ENCODE measurements around the gene IL11RA.
"Not testable (repeated sequence)": the region's sequence is repeated elsewhere in the genome, so short reads cannot be mapped to it uniquely, and the experiment has no call there.

The IL11RA gene

GRCh38 chr9:34629491-34629808 lies 22.5 kb upstream of the IL11RA start:
- no peak for DNase-seq (ENCODE audit: low read depth)

GRCh38 chr9:34630402-34631154 lies 21.4 kb upstream of the IL11RA start:
- DNase-seq (ENCODE audit: low read depth), result no peak

GRCh38 chr9:34633166-34633565 lies 18.8 kb upstream of the IL11RA start:
- no peak for DNase-seq (ENCODE audit: low read depth)

- DNase-seq (ENCODE audit: low read depth), result peak; percentile 57
These were observed 18.0 kb upstream of the IL11RA start for GRCh38 chr9:34633851-34634550.

- no peak for DNase-seq (ENCODE audit: low read depth)
These were observed 17.3 kb upstream of the IL11RA start for GRCh38 chr9:34634551-34635248.

- no peak for DNase-seq (ENCODE audit: low read depth)
These were observed 16.4 kb upstream of the IL11RA start for GRCh38 chr9:34635556-34635955.

- DNase-seq (ENCODE audit: low read depth), result no peak
These were observed 15.1 kb upstream of the IL11RA start for GRCh38 chr9:34636791-34637355.

- DNase-seq (ENCODE audit: low read depth), result peak; percentile 83
These were observed 14.4 kb upstream of the IL11RA start, which contains the start of gene SIGMAR1 for GRCh38 chr9:34637356-34638137. Gene SIGMAR1, minus strand, starts transcription at chr9:34637787. Its CDS starts 90 bp downstream, at chr9:34637697.

GRCh38 chr9:34638138-34638445 lies 13.9 kb upstream of the IL11RA start:
- DNase-seq (ENCODE audit: low read depth), result no peak

GRCh38 chr9:34639322-34639721 lies 12.7 kb upstream of the IL11RA start:
- not testable (repeated sequence) for DNase-seq (ENCODE audit: low read depth)

GRCh38 chr9:34642679-34643078 lies 9.3 kb upstream of the IL11RA start:
- DNase-seq (ENCODE audit: low read depth), result no peak

- no peak for DNase-seq (ENCODE audit: low read depth)
These were observed 7.1 kb upstream of the IL11RA start for GRCh38 chr9:34644766-34645314.

GRCh38 chr9:34646211-34647083 lies 5.5 kb upstream of the IL11RA start, which contains the start of gene GALT:
Gene GALT, plus strand, starts transcription at chr9:34646675. Its CDS starts 30 bp downstream, at chr9:34646705.
- peak; percentile 96 for DNase-seq (ENCODE audit: low read depth)

GRCh38 chr9:34647084-34647403 lies 4.9 kb upstream of the IL11RA start:
- DNase-seq (ENCODE audit: low read depth), result no peak

GRCh38 chr9:34647651-34648050 lies 4.3 kb upstream of the IL11RA start:
- no peak for DNase-seq (ENCODE audit: low read depth)

GRCh38 chr9:34648673-34649072 lies 3.3 kb upstream of the IL11RA start:
- no peak for DNase-seq (ENCODE audit: low read depth)

- DNase-seq (ENCODE audit: low read depth), result no peak
These were observed 1.2 kb upstream of the IL11RA start for GRCh38 chr9:34650816-34651215.

GRCh38 chr9:34651321-34651720 lies 664 bp upstream of the IL11RA start:
- DNase-seq (ENCODE audit: low read depth), result no peak

GRCh38 chr9:34652602-34653000 lies 616 bp downstream of the IL11RA start:
- DNase-seq (ENCODE audit: low read depth), result no peak

GRCh38 chr9:34653151-34654072 lies 1.4 kb downstream of the IL11RA start:
- no peak for DNase-seq (ENCODE audit: low read depth)
